Keratinocyte (primary cell): ENCODE results near the gene DCST2. TPM values are rescaled to one million over a fixed set of nuclear protein-coding genes. Genes with fewer than 3 reads are reported as not detected.
A peak's percentile ranks its signal among the peaks of the same experiment; 100 is the strongest.

Experiments
- DNase-seq: peaks from one replicate; pipeline ENCODE4 v3.0.0-alpha.2; 2011; ENCODE audit warnings: low read depth, missing footprints, low spot score
- FAIRE-seq: peaks from 2 replicates; lab custom pipeline; 2011; peaks lifted over from hg19 to GRCh38; lab: Jason Lieb, UNC
- H2AFZ ChIP-seq: 2 replicates; pipeline ENCODE4 v1.6.0; 2012; ENCODE audit warnings: low read length, control low read depth, inconsistent platforms; ENCODE audit not compliant: control insufficient read depth
- H3K27ac ChIP-seq: 2 replicates; pipeline ENCODE4 v1.5.1; 2011; ENCODE audit warnings: low read length; ENCODE audit not compliant: control insufficient read depth, insufficient read depth
- H3K27me3 ChIP-seq: 3 replicates; pipeline ENCODE4 v1.6.0; 2011; ENCODE audit warnings: low read length; ENCODE audit not compliant: control insufficient read depth, insufficient read depth; ENCODE audit errors: extremely low read depth
- H3K36me3 ChIP-seq, 2 experiments: 2 replicates in 1 of 2; 3 replicates in 1 of 2; pipeline ENCODE4 v1.5.1; 2011; ENCODE audit warnings: low read length in 2 of 2, mild to moderate bottlenecking in 1 of 2; ENCODE audit not compliant: control insufficient read depth in 2 of 2, insufficient read depth in 2 of 2; ENCODE audit errors: extremely low read depth in 1 of 2
- H3K4me1 ChIP-seq: 3 replicates; pipeline ENCODE4 v1.5.1; 2011; ENCODE audit warnings: low read length; ENCODE audit not compliant: control insufficient read depth, insufficient read depth; ENCODE audit errors: extremely low read depth
- H3K4me2 ChIP-seq: 3 replicates; pipeline ENCODE4 v1.6.0; 2011; ENCODE audit warnings: low read depth, low read length; ENCODE audit not compliant: control insufficient read depth, insufficient read depth; ENCODE audit errors: extremely low read depth
- H3K4me3 ChIP-seq, 3 experiments: fragments of 200-600 bp in 1 of 3; sonication (generic) in 1 of 3; 2 replicates in 2 of 3; 3 replicates in 1 of 3; pipeline ENCODE4 v1.5.1; 2011 to 2016; ENCODE audit warnings: low read length in 3 of 3, mild to moderate bottlenecking in 3 of 3, control low read depth in 2 of 3, inconsistent platforms in 1 of 3, low read depth in 1 of 3, mixed read lengths in 1 of 3, mixed run types in 1 of 3, moderate library complexity in 1 of 3; ENCODE audit not compliant: control insufficient read depth in 2 of 3, insufficient read depth in 2 of 3; ENCODE audit errors: extremely low read depth in 1 of 3
- H3K79me2 ChIP-seq: 2 replicates; pipeline ENCODE4 v1.6.0; 2012; ENCODE audit warnings: low read length; ENCODE audit not compliant: control insufficient read depth, insufficient read depth
- H3K9ac ChIP-seq: 3 replicates; pipeline ENCODE4 v1.6.0; 2011; ENCODE audit warnings: low read length; ENCODE audit not compliant: control insufficient read depth, insufficient read depth; ENCODE audit errors: extremely low read depth
- H3K9me1 ChIP-seq: 3 replicates; pipeline ENCODE4 v1.6.0; 2011; ENCODE audit warnings: low read length; ENCODE audit not compliant: control insufficient read depth, insufficient read depth; ENCODE audit errors: extremely low read depth
- H3K9me3 ChIP-seq: 2 replicates; pipeline ENCODE4 v1.5.1; 2012; ENCODE audit warnings: low read depth, low read length; ENCODE audit not compliant: control insufficient read depth
- H4K20me1 ChIP-seq: 3 replicates; pipeline ENCODE4 v1.6.0; 2011; ENCODE audit warnings: low read length; ENCODE audit not compliant: control insufficient read depth, insufficient read depth; ENCODE audit errors: extremely low read depth
- CTCF ChIP-seq, 3 experiments: IDR thresholded peaks in 1 of 3; conservative IDR thresholded peaks in 1 of 3; optimal IDR thresholded peaks in 1 of 3; 2 replicates in 2 of 3; 3 replicates in 1 of 3; pipeline versions ENCODE3 to v1.5.1; 2011; ENCODE audit warnings: low read length in 3 of 3, mild to moderate bottlenecking in 3 of 3, moderate library complexity in 2 of 3, control low read depth in 1 of 3, inconsistent platforms in 1 of 3; ENCODE audit not compliant: insufficient read depth in 2 of 3; ENCODE audit errors: extremely low read depth in 1 of 3
- EZH2 ChIP-seq: IDR thresholded peaks from one replicate; pipeline ENCODE4 v1.6.1; 2012; ENCODE audit warnings: inconsistent platforms, mild to moderate bottlenecking, low read length, moderate library complexity
- dilution Hi-C: fragments of 300-500 bp; cut with MboI; formaldehyde crosslinking; loops from one replicate; pipeline ENCODE4 v1.7.0; 2020; ENCODE audit warnings: low sequenced_read_pairs; ENCODE audit not compliant: extremely low pct_ligation_motif_present
- polyA plus RNA-seq, 5 experiments: library from polyadenylated mRNA; depleted of rRNA in 3 of 5; stranded (reverse) in 3 of 5; stranded (forward) in 1 of 5; unstranded in 1 of 5; fragments of >200 nt; gene quantifications; 1 replicate in 1 of 5; 2 replicates in 3 of 5; 3 replicates in 1 of 5; pipeline versions ENCODE4 v1.2.1 to v1.2.3, GENCODE V29; 2011 to 2012; ENCODE audit warnings: missing spikeins in 2 of 5, low read depth in 1 of 5, low replicate concordance in 1 of 5

Gene DCST2
- polyA plus RNA-seq, 1 donor (not counting 4 experiments of a cell fraction or from before 2014, with no cell fraction given) = 0.14 TPM

DNA sequence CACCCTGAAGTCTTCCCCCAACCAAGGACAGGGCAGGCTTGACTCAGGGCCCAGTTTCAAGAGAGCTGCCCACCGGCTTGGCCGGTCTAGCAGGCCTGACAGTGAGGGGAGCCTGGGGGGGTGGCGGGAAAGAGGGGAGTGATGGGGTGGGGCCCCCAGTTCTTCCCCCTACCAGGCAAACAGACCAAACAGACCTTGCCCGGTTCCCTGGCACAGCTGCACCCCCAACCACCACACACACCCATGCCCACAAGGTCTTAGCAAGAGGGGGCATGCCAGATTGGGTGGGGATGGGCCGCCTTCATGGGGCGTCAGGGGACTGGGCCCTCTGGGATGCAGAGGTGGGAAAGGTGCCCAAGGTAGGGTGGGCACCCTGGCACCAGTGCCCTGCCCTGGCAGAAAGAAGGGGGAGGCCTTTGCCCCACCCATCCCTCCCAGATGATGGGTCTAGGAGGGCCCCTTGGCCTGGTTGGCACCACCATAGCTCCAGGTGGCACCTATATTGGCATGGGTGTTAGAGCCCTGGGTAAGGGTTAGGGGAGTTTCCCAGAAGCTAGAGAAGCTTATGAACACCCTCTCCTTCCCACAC, 22.1 kb downstream of the DCST2 start:
- H4K20me1 ChIP-seq = peaks cover 6% of the 10 kb centered on the region
- H3K27me3 ChIP-seq = no peaks in the 10 kb centered on the region
- TF ChIP-seq CTCF (optimal IDR thresholded peaks at IDR 0.05 in 1 of 3, IDR thresholded peaks at IDR 0.05 in 1 of 3, conservative IDR thresholded peaks at IDR 0.05 in 1 of 3; ENCODE audit: extremely low read depth in 1 of 3, insufficient read depth in 2 of 3, low read length in 3 of 3) (no peak), EZH2 (no peak)
- H3K9me1 ChIP-seq = no peaks in the 10 kb centered on the region
- H3K9me3 ChIP-seq = no peaks in the 10 kb centered on the region
- peak overlapping the region; percentile 27 for H3K4me2 ChIP-seq
- peaks cover 49% of the 10 kb centered on the region for H3K79me2 ChIP-seq
- no peak for FAIRE-seq
- peak overlapping the region; percentile 8 for H3K27ac ChIP-seq
- peaks cover 23 to 55% of the 10 kb centered on the region in 2 experiments for H3K36me3 ChIP-seq
- dilution Hi-C loops = no loop called here
- no peak overlapping the region for H3K9ac ChIP-seq
- H3K4me1 ChIP-seq = peaks cover 76% of the 10 kb centered on the region
- H2AFZ ChIP-seq = no peak overlapping the region
- DNase-seq = no peak
- H3K4me3 ChIP-seq = no peak overlapping the region

- H3K27ac ChIP-seq = no peak overlapping the region
- no peak overlapping the region for H2AFZ ChIP-seq
- dilution Hi-C loops = no loop called here
- FAIRE-seq = no peak
- H4K20me1 ChIP-seq = peaks cover 6% of the 10 kb centered on the region
- peaks cover 19 to 56% of the 10 kb centered on the region in 2 experiments for H3K36me3 ChIP-seq
- H3K9me3 ChIP-seq = no peaks in the 10 kb centered on the region
- H3K9me1 ChIP-seq = no peaks in the 10 kb centered on the region
- TF ChIP-seq EZH2 = no peak
- DNase-seq = no peak
- no peak overlapping the region for H3K4me3 ChIP-seq
- H3K4me2 ChIP-seq = no peak overlapping the region
- H3K79me2 ChIP-seq = peaks cover 54% of the 10 kb centered on the region
- H3K9ac ChIP-seq = no peak overlapping the region
- H3K27me3 ChIP-seq = no peaks in the 10 kb centered on the region
- peaks cover 76% of the 10 kb centered on the region for H3K4me1 ChIP-seq
Observed at GRCh38 chr1:155011004-155011416, 22.6 kb downstream of the DCST2 start.
